Measurements from ENCODE around the gene GALNT5.
"Not testable (repeated sequence)": the region's sequence is repeated elsewhere in the genome, so short reads cannot be mapped to it uniquely, and the experiment has no call there.

Gene GALNT5

DNA sequence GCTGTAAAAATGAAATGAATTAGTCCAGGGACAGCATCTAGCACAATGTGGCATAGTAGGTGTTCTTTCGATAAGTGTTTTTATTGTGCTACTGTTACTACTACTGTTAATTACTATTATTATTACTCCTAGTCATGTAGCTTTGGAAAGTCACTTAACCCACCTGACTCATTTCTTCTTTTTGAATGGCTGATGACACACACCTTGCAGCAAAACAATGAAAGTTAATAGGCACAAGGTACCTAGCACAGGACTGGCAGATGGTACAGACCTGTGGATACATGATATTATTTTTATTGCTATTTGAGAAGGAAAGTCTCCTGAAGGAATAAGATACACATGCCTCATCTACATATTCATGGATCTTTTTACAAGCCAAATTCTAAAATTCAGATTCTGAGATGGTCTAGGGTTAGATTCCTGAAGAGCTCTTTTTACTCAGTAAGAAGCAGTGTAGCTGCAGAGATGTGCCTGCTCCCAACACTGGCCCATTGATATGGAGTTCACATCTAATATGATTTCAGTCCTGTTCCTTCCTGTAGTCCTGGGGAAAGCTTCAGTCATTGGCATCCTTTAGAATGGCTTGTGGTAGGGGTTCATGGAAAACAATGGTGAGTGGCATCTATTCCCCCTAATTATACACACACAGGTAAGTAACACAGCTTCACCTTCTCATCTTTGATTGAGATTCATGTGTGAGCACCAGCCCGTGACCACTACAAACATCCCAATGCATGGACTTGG lies 76.0 kb downstream of the GALNT5 start:
- DNase-seq: no peak

GRCh38 chr2:157334335-157334734 lies 76.8 kb downstream of the GALNT5 start:
- DNase-seq: no peak

GRCh38 chr2:157334797-157335196 lies 77.3 kb downstream of the GALNT5 start:
- no peak for DNase-seq

GRCh38 chr2:157336137-157337010 lies 78.9 kb downstream of the GALNT5 start:
- DNase-seq: peak; percentile 54

DNA sequence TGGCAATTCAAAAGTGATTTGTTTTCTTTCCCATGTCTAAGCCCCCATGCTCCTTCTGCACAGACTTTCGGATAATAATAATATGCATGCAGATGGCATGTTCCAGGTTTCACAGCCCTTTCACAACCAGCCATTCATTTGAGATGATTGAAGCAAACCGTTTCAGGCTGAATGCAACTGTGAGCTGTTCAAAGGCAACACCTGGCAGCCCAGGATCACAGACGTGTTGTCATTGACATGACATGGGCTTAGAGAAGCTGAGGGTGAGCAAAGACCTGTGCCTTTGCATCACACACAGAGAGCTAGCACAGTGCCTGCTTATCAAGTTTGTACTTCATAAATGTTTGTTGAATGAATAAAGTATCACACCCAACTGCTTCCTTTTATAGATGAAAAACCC lies 80.5 kb downstream of the GALNT5 start:
- peak; percentile 64 for DNase-seq

DNA sequence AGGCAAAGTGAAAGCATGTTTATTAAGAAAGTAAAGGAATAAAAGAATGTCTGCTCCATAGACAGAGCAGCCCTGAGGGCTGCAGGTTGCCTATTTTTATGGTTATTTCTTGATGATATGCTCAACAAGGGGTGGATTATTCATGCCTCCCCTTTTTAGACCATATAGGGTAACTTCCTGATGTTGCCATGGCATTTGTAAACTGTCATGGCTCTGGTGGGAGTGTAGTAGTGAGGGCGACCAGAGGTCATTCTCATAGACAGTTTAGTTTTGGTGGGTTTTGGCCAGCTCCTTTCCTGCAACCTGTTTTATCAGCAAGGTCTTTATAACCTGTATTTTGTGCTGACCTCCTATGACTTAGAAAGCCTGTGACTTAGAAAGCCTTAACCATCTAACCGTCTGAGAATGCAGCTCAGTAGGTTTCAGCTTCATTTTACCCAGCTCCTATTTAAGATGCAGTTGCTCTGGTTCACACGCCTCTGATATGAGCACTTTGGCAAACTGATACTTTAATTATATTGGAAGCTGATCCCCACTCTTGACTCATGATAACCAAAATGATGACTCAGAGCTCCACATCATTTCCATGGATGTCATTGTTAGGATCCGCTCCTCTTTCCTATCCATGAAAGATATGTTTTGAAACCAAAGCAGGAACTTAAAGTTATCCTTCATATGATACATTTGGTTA lies 82.6 kb downstream of the GALNT5 start:
- no peak for DNase-seq

GRCh38 chr2:157341381-157341780 lies 83.9 kb downstream of the GALNT5 start:
- not testable (repeated sequence) for DNase-seq

DNA sequence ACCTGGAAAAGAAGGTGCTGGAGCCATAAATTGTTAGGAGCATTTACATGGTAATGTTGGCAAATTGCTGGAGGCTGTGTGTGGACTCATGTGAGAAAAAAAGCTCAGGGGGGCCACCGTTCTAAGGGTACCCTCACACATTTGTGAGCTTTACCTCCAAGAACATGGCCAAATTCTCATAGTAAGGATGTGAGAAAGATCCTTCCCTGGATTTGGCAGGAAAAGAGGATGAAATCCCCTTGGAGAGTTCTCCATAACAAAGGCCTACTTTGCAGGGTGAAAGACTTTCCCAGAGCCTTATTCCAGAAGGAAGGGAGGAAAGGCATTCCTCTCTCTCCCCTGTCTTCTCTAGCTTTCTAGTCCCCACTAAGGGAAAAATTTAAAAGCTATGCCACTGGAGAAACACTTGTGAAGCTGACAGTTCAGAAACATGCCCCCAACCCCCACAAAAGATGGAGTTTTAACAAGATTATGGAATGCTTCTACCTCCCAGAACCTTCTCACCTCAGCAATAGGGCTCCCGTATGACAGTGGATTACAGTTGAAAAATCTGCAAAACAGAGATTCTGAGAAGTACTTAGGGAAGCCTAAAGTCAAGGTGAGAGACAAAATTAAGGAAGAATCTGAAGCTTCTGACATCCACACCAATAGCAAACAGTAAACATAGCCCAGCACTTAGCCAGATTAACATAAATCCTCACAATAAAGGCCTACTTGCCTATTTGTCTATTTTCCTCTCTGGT lies 88.3 kb downstream of the GALNT5 start:
- DNase-seq: no peak

- no peak for DNase-seq
These were observed 90.9 kb downstream of the GALNT5 start for GRCh38 chr2:157348291-157348921.

DNA sequence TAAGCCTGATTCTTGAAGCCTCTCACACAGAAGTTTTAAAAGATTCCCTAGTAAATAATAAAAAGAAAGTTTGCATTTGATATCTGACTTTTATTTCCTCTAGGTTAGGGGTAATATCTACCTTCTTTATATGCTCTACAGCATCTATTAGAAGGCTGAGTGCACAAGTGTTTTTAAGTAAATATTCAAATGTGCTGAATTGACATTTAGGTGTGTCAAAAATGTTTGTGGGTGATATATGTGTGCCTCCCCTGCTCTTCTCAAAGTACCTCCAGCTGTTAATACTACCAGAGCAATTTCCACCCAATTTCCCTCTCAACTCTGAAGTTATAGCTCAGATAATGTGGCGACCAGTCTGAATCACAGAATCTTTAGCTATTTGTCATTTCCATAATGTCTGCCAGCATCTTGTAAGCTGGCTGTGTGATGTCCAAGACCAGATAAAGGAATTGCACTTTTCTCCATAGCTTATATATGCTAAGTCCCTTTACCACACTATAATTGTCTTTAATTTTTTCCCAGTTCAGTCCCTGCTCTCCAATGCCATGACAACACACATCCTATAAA lies 92.5 kb downstream of the GALNT5 start:
- DNase-seq: no peak

DNA sequence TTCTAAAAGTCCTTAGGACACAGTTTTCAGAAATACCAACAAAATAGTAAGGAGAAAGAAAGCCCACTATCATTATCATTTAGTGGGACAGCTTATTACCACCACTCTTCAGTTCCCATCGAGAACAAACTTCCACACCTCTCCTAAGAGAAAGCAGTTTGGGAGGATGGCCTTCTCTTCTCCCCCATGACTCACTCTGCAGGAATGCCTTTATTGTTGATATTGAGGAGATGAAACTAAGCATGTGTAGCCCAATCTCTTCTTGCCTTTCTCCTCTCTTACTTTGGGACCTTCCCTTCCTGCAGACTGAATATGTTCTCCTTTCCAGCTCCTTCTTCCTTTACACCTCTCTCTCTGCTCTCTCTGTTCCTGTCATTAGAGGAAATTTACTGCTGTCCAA lies 98.1 kb downstream of the GALNT5 start:
- DNase-seq: no peak

GRCh38 chr2:157359628-157360027 lies 102.1 kb downstream of the GALNT5 start:
- no peak for DNase-seq

DNA sequence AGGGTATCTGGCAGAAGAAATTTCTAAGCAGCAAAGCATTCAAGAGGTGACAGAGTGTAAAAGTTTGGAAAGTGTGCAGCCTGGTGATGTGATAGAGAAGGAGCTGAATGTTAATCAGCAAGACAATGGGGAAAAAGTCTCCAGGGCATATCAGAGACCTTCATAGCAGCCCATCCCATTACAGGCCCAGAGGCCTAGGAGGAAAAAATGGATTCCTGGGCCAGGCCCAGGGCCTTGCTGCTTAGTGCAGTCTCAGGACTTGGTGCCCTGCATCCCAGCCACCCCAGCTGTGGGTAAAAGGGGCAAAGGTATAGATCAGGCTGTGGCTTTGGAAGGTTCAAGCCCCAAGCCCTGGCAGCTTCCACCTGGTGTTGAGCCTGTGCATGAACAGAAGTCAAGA lies 104.0 kb downstream of the GALNT5 start:
- DNase-seq: no peak

- no peak for DNase-seq
These were observed 105.1 kb downstream of the GALNT5 start for GRCh38 chr2:157362627-157363026.

DNA sequence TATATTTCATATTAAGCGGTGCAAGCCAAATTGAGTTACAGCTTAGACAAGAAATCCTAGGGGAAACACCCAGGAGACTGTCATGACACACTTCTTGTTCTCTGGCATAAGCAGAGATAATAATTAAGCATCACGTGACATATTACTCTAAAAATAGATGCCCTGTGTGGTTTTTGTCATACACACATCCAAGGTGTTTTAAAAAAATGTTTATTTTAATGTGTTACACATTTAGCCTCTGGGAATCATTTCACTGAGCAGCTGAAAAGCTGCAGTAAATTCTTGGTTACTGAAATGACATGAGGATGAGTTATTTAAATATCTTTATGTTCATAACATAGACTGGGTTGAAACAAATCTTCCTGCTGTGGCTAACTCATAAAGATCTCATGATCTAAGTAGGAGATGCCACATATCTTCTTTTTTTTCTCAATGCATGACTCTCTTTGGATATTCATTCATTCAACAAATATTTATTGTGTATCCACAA lies 106.2 kb downstream of the GALNT5 start:
- no peak for DNase-seq

All from NCI-H1694 treated with DMSO at 0.1 percent for 48 hours (cell line).